HFFc6 (cell line): ENCODE measurements around the gene NLK. TPM values are rescaled to one million over a fixed set of nuclear protein-coding genes. Genes with fewer than 3 reads are reported as not detected.

Experiments used
- DNase-seq: peaks from one replicate; pipeline ENCODE4 v3.0.0-alpha.2; 2018
- H3K27ac Mint-ChIP-seq: 2 replicates; pipeline ENCODE4 v1.8.0; 2020; ENCODE audit warnings: mild to moderate bottlenecking, mixed read lengths
- H3K27me3 Mint-ChIP-seq: 2 replicates; pipeline ENCODE4 v1.8.0; 2021; ENCODE audit warnings: mild to moderate bottlenecking, moderate library complexity, mixed read lengths; ENCODE audit not compliant: insufficient read depth
- H3K36me3 Mint-ChIP-seq: 2 replicates; pipeline ENCODE4 v1.8.0; 2021; ENCODE audit warnings: low read depth, mixed read lengths
- H3K4me1 Mint-ChIP-seq: 2 replicates; pipeline ENCODE4 v1.8.0; 2020; ENCODE audit warnings: low read depth, mixed read lengths
- H3K4me3 Mint-ChIP-seq: 2 replicates; pipeline ENCODE4 v1.8.0; 2020; ENCODE audit warnings: mild to moderate bottlenecking, moderate library complexity, mixed read lengths
- H3K9me3 Mint-ChIP-seq: 2 replicates; pipeline ENCODE4 v1.8.0; 2020; ENCODE audit warnings: mild to moderate bottlenecking, mixed read lengths
- total RNA-seq, 6 experiments: library from RNA; stranded (reverse); fragmentation: NEBNext Ultra II Directional; extraction: Animal tissue kit (Norgen Biotek cat#: 25700); gene quantifications; 2 replicates in 1 of 6; 3 replicates in 5 of 6; pipeline ENCODE4 v1.2.3, GENCODE V29; 2021
- TF ChIP-seq, protein P1 (sequence below): fragments of 200-600 bp; sonication (generic); IDR thresholded peaks from 2 replicates; pipeline ENCODE4 v1.5.0; 2021; ENCODE audit warnings: antibody characterized with exemption, mild to moderate bottlenecking

The NLK gene
- total RNA-seq, 6 experiments from 2014 or later, result 18.5 to 25.3 (median 22.1) TPM

DNA sequence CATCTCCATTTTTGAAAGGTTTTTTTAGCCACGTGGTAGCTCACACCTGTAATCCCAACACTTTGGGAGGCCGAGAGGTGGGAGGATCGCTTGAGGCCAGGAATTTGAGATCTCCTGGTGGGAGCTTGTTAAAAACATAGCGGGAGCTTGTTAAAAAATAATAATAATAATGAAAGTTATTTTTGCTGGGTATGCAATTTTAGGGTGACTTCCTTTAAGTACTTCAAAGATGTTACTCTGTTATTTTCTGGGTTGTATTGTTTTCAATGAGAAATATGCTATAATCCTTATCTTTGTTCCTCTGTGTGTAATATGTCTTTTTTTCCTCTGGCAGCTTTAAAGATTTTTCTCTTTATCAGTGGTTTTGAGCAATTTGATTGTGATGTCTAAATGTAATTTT lies 48.1 kb downstream of the NLK start:
- H3K27ac Mint-ChIP-seq, result no peak overlapping the region
- H3K4me1 Mint-ChIP-seq, result peaks cover 61% of the 10 kb centered on the region
- no peak overlapping the region for H3K4me3 Mint-ChIP-seq
- TF ChIP-seq, protein P1, sequence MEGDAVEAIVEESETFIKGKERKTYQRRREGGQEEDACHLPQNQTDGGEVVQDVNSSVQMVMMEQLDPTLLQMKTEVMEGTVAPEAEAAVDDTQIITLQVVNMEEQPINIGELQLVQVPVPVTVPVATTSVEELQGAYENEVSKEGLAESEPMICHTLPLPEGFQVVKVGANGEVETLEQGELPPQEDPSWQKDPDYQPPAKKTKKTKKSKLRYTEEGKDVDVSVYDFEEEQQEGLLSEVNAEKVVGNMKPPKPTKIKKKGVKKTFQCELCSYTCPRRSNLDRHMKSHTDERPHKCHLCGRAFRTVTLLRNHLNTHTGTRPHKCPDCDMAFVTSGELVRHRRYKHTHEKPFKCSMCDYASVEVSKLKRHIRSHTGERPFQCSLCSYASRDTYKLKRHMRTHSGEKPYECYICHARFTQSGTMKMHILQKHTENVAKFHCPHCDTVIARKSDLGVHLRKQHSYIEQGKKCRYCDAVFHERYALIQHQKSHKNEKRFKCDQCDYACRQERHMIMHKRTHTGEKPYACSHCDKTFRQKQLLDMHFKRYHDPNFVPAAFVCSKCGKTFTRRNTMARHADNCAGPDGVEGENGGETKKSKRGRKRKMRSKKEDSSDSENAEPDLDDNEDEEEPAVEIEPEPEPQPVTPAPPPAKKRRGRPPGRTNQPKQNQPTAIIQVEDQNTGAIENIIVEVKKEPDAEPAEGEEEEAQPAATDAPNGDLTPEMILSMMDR, result no peak
- H3K27me3 Mint-ChIP-seq, result no peaks in the 10 kb centered on the region; the same call in 1 of the 2 replicates
- DNase-seq, result no peak
- H3K9me3 Mint-ChIP-seq, result no peaks in the 10 kb centered on the region
- peaks cover 25% of the 10 kb centered on the region for H3K36me3 Mint-ChIP-seq

DNA sequence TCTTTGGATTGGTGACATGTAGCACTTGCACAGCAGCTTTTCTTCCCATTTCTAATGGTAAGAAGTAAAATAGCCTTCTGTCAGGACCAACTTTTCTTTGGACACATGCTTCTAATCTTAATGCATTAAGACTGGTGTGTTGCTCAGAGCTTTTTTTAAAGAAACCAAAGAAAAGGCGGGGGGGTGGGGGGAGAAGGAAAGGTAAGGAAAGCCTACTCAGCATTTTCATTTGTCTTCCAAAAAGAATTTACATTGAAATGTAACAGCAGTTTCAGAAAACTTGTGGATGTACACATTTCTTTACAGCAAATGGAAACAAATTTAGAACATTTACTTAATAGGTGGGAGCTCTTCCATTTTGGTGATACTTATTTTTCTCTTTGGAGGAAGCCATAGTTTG lies 49.6 kb downstream of the NLK start:
- no peaks in the 10 kb centered on the region; the same call in 1 of the 2 replicates for H3K27me3 Mint-ChIP-seq
- peaks cover 25% of the 10 kb centered on the region for H3K36me3 Mint-ChIP-seq
- peaks cover 54% of the 10 kb centered on the region for H3K4me1 Mint-ChIP-seq

DNA sequence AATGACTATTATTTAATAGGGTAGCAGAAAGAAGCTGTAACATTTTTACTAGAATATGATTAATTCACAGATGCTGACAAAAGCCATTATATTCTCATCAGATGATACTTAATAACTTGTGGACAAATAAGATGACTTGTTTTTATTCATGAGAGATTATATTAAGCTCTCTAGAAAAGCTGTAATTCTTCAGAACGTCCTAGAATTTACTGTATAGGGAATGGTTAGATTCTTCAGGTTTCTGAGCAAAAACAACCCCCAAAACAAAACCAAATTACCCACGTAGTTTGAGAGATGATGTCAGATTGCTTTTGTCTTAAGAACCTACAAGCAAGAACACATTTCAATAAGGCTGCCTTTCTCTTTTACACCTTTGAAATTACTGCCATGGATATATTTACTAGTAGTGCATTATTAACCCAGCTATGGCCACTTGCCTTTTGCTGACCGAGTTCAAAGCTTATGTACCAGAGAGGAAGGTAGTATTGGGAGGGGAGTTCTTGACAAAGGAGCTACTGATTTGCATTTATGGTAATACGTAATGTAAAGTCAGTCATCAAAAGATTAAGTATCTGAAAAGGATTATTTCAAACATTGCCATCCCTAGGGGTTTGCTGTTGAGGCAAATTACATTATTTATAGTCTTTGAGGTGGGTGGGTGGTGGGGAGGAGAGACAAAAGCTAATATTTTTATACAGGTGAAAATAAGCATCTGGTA lies 51.7 kb downstream of the NLK start:
- H3K9me3 Mint-ChIP-seq, result no peaks in the 10 kb centered on the region
- H3K27ac Mint-ChIP-seq, result no peak overlapping the region
- no peaks in the 10 kb centered on the region; the same call in 1 of the 2 replicates for H3K27me3 Mint-ChIP-seq

More for the DNA sequence above, 49.6 kb downstream of the NLK start:
- TF ChIP-seq, protein P1, result no peak
- Mint-ChIP-seq H3K27ac (no peak overlapping the region), H3K9me3 (no peaks in the 10 kb centered on the region), H3K4me3 (no peak overlapping the region)
- DNase-seq, result no peak

DNA sequence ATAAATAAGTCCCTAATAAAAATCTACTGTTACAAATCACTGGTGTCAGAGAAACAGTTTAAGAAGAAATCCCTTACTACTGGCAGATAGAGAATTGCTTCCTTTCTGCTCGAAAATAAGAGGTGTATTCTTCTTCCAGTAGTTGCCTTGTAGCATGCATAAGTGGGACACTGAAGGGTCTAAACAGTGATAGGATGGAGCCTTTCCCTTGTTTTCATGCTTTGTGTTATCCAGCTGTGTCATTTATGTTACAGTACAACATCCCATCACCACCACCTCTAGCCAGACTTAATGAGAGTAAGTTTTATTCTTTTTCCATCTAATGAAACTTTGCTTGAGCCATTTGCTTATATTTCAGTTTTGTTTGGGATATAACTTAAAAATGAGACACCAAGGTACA lies 54.3 kb downstream of the NLK start:
- no peak for DNase-seq
- no peak overlapping the region for H3K27ac Mint-ChIP-seq
- no peak overlapping the region for H3K4me3 Mint-ChIP-seq
- peaks cover 19% of the 10 kb centered on the region for H3K36me3 Mint-ChIP-seq
- TF ChIP-seq, protein P1, result no peak
- peaks cover 30% of the 10 kb centered on the region for H3K4me1 Mint-ChIP-seq
- H3K27me3 Mint-ChIP-seq, result no peaks in the 10 kb centered on the region; the same call in 1 of the 2 replicates
- H3K9me3 Mint-ChIP-seq, result no peaks in the 10 kb centered on the region

More for the DNA sequence above, 51.7 kb downstream of the NLK start:
- Mint-ChIP-seq H3K4me1 (peaks cover 45% of the 10 kb centered on the region), H3K4me3 (no peak overlapping the region), H3K36me3 (peaks cover 23% of the 10 kb centered on the region)
- TF ChIP-seq, protein P1, result no peak
- no peak for DNase-seq

DNA sequence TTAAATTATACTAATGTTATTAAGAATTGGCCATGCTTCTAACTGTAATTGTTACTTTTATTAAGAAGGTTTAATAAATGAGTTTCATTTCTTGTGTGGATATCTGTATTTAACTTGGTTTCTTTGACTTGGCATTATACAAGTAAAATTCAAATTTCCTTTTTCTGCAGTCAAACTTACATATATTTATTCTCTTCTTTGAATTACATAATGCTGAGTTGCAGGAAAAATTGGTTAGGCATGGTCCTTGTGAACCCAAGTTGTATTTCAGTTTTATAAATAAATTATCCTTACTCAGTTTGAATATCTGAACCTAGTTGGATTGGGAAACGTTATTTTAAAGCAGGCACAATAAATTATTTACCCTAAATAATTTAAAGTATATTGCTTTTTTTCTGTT lies 54.8 kb downstream of the NLK start:
- Mint-ChIP-seq H3K9me3 (no peaks in the 10 kb centered on the region), H3K27ac (no peak overlapping the region), H3K4me1 (peaks cover 25% of the 10 kb centered on the region), H3K36me3 (peaks cover 18% of the 10 kb centered on the region), H3K4me3 (no peak overlapping the region), H3K27me3 (no peaks in the 10 kb centered on the region; the same call in 1 of the 2 replicates)
- TF ChIP-seq, protein P1, result no peak
- DNase-seq, result no peak
